ENCODE results near the gene SMIM24.

DNA sequence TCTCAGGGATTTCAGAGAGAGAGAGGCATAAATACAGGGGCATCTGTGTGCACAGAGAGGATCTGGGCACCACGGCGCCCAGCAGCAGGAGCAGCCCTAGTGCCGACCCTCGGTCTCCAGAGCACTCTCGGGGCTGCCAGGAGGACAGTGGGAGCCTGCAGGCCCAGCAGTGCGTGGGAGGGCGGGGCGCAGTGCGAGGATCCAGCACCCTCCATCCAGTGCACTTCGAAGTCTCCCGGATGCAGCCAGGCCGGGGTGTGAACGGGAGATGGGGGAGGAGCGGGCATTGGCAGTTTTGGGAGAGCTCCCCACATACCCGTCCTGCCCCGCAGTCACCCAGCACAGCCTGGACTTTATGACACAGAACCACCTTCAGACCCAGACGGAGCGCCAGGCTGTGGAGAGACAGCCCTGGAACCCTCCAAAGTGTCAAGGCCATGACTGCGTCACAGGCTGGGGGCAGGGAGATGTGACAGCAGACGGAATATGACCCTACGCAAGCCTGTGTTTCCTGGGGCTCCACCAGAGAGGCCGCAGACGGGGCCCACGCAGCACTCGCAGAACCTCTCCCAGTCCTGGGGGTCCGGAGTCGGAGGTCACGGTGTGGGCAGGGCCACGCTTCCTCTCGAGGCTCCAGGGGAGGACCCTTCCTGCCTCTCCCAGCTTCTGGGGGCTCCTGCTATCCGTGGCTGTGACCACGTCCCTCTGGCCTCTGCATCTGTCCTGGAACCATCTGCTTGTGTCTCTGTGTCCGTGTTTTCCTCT lies 43.9 kb upstream of the SMIM24 start:
- TF ChIP-seq POLR2A (IDR thresholded peaks at IDR 0.05): no peak
- TF ChIP-seq, protein P1, sequence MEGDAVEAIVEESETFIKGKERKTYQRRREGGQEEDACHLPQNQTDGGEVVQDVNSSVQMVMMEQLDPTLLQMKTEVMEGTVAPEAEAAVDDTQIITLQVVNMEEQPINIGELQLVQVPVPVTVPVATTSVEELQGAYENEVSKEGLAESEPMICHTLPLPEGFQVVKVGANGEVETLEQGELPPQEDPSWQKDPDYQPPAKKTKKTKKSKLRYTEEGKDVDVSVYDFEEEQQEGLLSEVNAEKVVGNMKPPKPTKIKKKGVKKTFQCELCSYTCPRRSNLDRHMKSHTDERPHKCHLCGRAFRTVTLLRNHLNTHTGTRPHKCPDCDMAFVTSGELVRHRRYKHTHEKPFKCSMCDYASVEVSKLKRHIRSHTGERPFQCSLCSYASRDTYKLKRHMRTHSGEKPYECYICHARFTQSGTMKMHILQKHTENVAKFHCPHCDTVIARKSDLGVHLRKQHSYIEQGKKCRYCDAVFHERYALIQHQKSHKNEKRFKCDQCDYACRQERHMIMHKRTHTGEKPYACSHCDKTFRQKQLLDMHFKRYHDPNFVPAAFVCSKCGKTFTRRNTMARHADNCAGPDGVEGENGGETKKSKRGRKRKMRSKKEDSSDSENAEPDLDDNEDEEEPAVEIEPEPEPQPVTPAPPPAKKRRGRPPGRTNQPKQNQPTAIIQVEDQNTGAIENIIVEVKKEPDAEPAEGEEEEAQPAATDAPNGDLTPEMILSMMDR (IDR thresholded peaks at IDR 0.05): no peak

All from right lobe of liver (tissue), 4 donors.